PC-3 (cell line): ENCODE results near the gene EPHB1. TPM values are rescaled to one million over a fixed set of nuclear protein-coding genes. Genes with fewer than 3 reads are reported as not detected.

ENCODE experiments used
- ATAC-seq: fragments of 200-7000 bp; cut with Tn5 transposase; 2 replicates; pipeline ENCODE4 v1.9.1; 2020; ENCODE audit warnings: mild to moderate bottlenecking, moderate library complexity
- BruUV-seq: library from RNA; stranded (reverse); fragments of 400-500 nt; replicated peaks from 2 replicates; lab custom pipeline; 2021; lab: Mats Ljungman, UMichigan
- CTCF ChIA-PET: fragments of 300-600 bp; sonication (Branson Sonifier 250); formaldehyde crosslinking; loops from one replicate; lab custom pipeline; 2022; ENCODE audit warnings: antibody characterized with exemption; lab: Charles Lee
- POLR2A ChIA-PET: fragments of 300-600 bp; sonication (Branson Sonifier 250); formaldehyde crosslinking; loops from one replicate; lab custom pipeline; 2022; ENCODE audit warnings: antibody characterized with exemption; ENCODE audit not compliant: unreplicated experiment; lab: Charles Lee
- DNase-seq: peaks from one replicate; pipeline ENCODE4 v3.0.0-alpha.2; 2015
- H2AFZ ChIP-seq: fragments of 300-600 bp; sonication (generic); 2 replicates; pipeline ENCODE4 v1.6.0; 2016; ENCODE audit warnings: antibody characterized with exemption, low read length
- H3F3A ChIP-seq: fragments of 300-600 bp; sonication (generic); one replicate; pipeline ENCODE4 v1.6.0; 2017; ENCODE audit warnings: antibody characterized with exemption, low read length, control low read depth, mild to moderate bottlenecking; ENCODE audit not compliant: unreplicated experiment
- H3K27ac ChIP-seq: fragments of 300-600 bp; sonication (generic); 2 replicates; pipeline ENCODE4 v1.5.1; 2016; ENCODE audit warnings: mild to moderate bottlenecking, low read length
- H3K27me3 ChIP-seq: fragments of 300-600 bp; sonication (generic); 2 replicates; pipeline ENCODE4 v1.6.1; 2016; ENCODE audit warnings: low read length, mixed read lengths
- H3K36me3 ChIP-seq: fragments of 300-600 bp; sonication (generic); 2 replicates; pipeline ENCODE4 v1.6.1; 2016; ENCODE audit warnings: low read depth, mixed run types, low read length, mixed read lengths
- H3K4me1 ChIP-seq: fragments of 300-600 bp; sonication (generic); 2 replicates; pipeline ENCODE4 v1.5.1; 2016; ENCODE audit warnings: low read length; ENCODE audit not compliant: insufficient read depth
- H3K4me2 ChIP-seq: fragments of 300-600 bp; sonication (generic); 2 replicates; pipeline ENCODE4 v1.6.0; 2016; ENCODE audit warnings: low read length
- H3K4me3 ChIP-seq: fragments of 300-600 bp; sonication (generic); 2 replicates; pipeline ENCODE4 v1.5.1; 2016; ENCODE audit warnings: mild to moderate bottlenecking, low read length, mixed read lengths
- H3K79me2 ChIP-seq: fragments of 300-600 bp; sonication (generic); 2 replicates; pipeline ENCODE4 v1.6.1; 2017; ENCODE audit warnings: low read length, mixed read lengths
- H3K9ac ChIP-seq: fragments of 300-600 bp; sonication (generic); 2 replicates; pipeline ENCODE4 v1.6.0; 2016; ENCODE audit warnings: mild to moderate bottlenecking, low read length
- H3K9me2 ChIP-seq: fragments of 300-600 bp; sonication (generic); replicated peaks from 2 replicates; pipeline ENCODE4 v1.6.1; 2016; ENCODE audit warnings: mixed run types, low read length, mixed read lengths
- H3K9me3 ChIP-seq: fragments of 300-600 bp; sonication (generic); 2 replicates; pipeline ENCODE4 v1.6.1; 2016; ENCODE audit warnings: low read length, mixed read lengths
- H4K20me1 ChIP-seq: fragments of 300-600 bp; sonication (generic); 2 replicates; pipeline ENCODE4 v1.6.1; 2016; ENCODE audit warnings: low read length, mixed read lengths
- CTCF ChIP-seq: fragments of 300-600 bp; sonication (generic); conservative IDR thresholded peaks from 2 replicates; pipeline ENCODE4 v1.5.1; 2017; ENCODE audit warnings: antibody characterized with exemption, low read depth, mild to moderate bottlenecking, low read length
- EZH2 ChIP-seq: fragments of 300-600 bp; sonication (generic); IDR thresholded peaks from one replicate; pipeline ENCODE4 v1.6.1; 2017; ENCODE audit warnings: antibody characterized with exemption, mild to moderate bottlenecking, low read length; ENCODE audit not compliant: unreplicated experiment
- EZH2phosphoT487 ChIP-seq: fragments of 300-600 bp; sonication (generic); IDR thresholded peaks from 2 replicates; pipeline ENCODE4 v1.6.1; 2018; ENCODE audit warnings: mild to moderate bottlenecking, antibody characterized with exemption, low read length, borderline replicate concordance
- intact Hi-C: fragments of 100-400 bp; cut with micrococcal nuclease; formaldehyde crosslinking; loops from 2 replicates; pipeline ENCODE4 v1.9.0; 2023
- total RNA-seq: library from RNA; depleted of rRNA; stranded (reverse); fragments of >200 nt; gene quantifications from 2 replicates; pipeline ENCODE4 v1.2.3, GENCODE V29; 2014

EPHB1 gene
- total RNA-seq, 1 experiment from 2014 or later = 0.69 TPM

GRCh38 chr3:134749802-134750553 is 45.1 kb upstream of the EPHB1 start:
- intact Hi-C loops = no loop called here
- Histone ChIP-seq H3K27ac (no peak overlapping the region), H3K4me3 (no peak overlapping the region), H4K20me1 (no peaks in the 10 kb centered on the region), H3K9me2 (no peaks in the 10 kb centered on the region), H3F3A (no peaks in the 10 kb centered on the region), H3K9ac (no peak overlapping the region), H3K79me2 (no peaks in the 10 kb centered on the region), H3K9me3 (no peaks in the 10 kb centered on the region), H3K4me1 (no peaks in the 10 kb centered on the region), H3K4me2 (no peak overlapping the region), H3K36me3 (no peaks in the 10 kb centered on the region), H3K27me3 (no peaks in the 10 kb centered on the region), H2AFZ (no peak overlapping the region)
- ATAC-seq = no peak
- DNase-seq = no peak
- no TSS peak for BruUV-seq
- POLR2A ChIA-PET = no interaction called here
- TF ChIP-seq EZH2phosphoT487 (no peak), CTCF (no peak), EZH2 (no peak)
- CTCF ChIA-PET = no interaction called here

DNA sequence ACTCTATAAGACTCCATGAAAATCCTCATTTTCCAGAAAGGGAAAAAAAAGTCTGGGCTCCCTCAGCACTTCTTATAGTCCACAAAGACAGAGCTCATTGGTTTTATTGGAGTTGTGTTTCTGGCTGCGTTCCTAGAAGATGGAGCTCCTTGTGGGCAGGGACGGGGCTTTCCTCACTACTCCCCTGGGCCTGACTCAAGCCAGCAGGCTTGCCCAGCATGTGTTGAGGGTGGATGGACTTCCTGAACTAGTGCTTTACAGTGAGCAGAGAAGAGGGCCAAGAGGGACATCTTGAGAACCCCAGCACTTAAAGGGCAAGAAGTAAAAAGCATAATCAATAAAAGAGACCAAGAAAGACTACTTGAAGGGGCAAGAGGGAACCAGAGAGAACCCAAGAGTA is 43.2 kb upstream of the EPHB1 start:
- H3K9me2 ChIP-seq = no peaks in the 10 kb centered on the region
- H3K36me3 ChIP-seq = no peaks in the 10 kb centered on the region
- DNase-seq (no peak), ATAC-seq (no peak)
- ChIA-PET POLR2A (no interaction called here), CTCF (no interaction called here)
- H3K4me2 ChIP-seq = no peak overlapping the region
- no peak overlapping the region for H3K9ac ChIP-seq
- H3K4me3 ChIP-seq = no peak overlapping the region
- no peaks in the 10 kb centered on the region for H3K4me1 ChIP-seq
- H4K20me1 ChIP-seq = no peaks in the 10 kb centered on the region
- no peak overlapping the region for H3K27ac ChIP-seq
- no peaks in the 10 kb centered on the region for H3K9me3 ChIP-seq
- no peaks in the 10 kb centered on the region for H3K79me2 ChIP-seq
- TF ChIP-seq CTCF = no peak
- TF ChIP-seq EZH2 = no peak
- no peak for TF ChIP-seq EZH2phosphoT487
- H3K27me3 ChIP-seq = no peaks in the 10 kb centered on the region
- no peak overlapping the region for H2AFZ ChIP-seq
- no TSS peak for BruUV-seq
- intact Hi-C loops = no loop called here
- H3F3A ChIP-seq = no peaks in the 10 kb centered on the region

DNA sequence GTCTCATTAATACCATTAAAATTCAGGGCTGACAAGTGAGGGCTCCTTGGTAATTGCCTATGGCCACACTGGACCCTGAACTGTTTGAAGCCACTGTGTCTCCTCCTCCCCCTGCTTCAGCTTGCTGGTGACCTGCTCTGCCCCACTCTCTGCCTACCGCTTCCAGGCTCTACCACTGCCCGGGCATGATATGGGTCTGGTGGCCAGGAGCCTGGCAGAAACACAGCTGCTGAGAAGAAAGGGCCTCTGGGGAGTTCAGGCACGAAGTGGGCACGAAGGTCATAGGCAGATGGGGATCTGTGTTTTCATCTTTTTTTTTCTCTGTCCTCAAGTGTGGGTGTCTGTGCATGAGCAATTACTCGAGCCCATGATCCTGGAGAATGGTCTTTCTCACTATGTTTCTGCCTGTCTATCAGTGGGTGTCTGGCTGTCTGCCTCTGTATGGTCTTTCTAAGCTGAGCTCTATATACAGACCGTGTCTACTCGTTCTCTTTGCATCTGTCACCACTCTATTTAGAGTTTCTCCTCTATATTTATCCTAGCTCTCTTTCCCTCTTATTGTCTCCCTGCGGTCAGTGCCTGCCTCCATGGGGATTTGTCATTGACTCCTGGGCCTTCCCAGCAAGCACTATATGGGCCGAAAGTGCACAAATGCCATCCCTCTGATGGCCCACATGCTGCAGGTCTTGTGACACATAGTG is 42.1 kb upstream of the EPHB1 start:
- no peaks in the 10 kb centered on the region for H3K4me1 ChIP-seq
- ATAC-seq (no peak), DNase-seq (no peak)
- ChIA-PET CTCF (no interaction called here), POLR2A (no interaction called here)
- no peak overlapping the region for H3K4me3 ChIP-seq
- H3K9me3 ChIP-seq = no peaks in the 10 kb centered on the region
- intact Hi-C loops = no loop called here
- no peak overlapping the region for H3K27ac ChIP-seq
- H2AFZ ChIP-seq = no peak overlapping the region
- no peaks in the 10 kb centered on the region for H3K79me2 ChIP-seq
- H3K36me3 ChIP-seq = no peaks in the 10 kb centered on the region
- H3K27me3 ChIP-seq = no peaks in the 10 kb centered on the region
- H4K20me1 ChIP-seq = no peaks in the 10 kb centered on the region
- H3K4me2 ChIP-seq = no peak overlapping the region
- BruUV-seq = no TSS peak
- no peaks in the 10 kb centered on the region for H3K9me2 ChIP-seq
- no peak for TF ChIP-seq CTCF
- no peak overlapping the region for H3K9ac ChIP-seq
- no peaks in the 10 kb centered on the region for H3F3A ChIP-seq
